GM12872 (cell line): ENCODE measurements around the gene ANKRD34A.

Source experiments
- CTCF ChIP-seq: IDR thresholded peaks from 3 replicates; pipeline ENCODE4 v1.5.1; 2011; ENCODE audit warnings: low read depth, mild to moderate bottlenecking, low read length, moderate library complexity; ENCODE audit not compliant: insufficient read depth

Gene ANKRD34A

GRCh38 chr1:145918992-145919939, 45.1 kb downstream of the ANKRD34A start:
- TF ChIP-seq CTCF: no peak

DNA sequence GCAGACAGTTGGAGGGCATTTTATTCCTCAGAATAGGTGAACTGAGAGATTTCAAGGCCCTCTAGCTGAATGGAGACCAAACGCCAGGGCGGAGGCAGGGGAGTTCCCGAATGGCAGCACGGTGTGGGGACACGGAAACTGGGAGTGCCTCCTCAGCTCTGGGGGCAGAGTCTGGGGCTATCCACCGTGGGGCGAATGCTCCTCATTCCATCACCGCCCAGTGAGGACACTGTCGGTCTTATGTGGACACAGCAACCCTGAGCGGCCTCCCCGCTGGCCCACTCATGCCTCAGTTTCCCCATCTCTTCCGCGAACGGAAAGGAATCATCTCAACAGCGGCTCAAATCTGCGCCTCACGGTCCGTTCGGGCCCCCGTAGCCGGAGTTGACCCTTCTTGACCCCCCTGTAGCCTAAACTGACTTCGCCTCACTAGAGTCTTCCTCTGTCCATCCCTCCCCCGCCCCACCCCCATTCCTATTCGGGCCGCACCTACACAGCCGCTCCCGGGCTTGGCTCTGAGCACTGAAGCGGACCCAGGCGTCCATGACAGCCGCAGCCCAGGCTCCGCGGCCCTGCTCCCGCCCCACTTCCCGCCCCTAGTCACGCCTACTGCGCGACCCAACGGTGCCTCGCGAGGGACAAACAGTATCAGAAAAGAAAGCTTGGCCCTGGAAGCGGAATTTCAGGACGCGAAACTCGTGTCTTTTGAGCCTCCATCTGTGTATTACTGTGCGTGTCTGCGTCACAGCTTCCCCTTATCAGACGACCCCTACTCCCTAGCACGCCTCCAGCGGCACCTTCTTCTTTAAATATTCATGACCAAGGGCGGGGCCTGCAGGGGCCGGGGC, 46.0 kb downstream of the ANKRD34A start, which contains the start of gene PEX11B:
Gene PEX11B, minus strand, starts transcription at position 574 of the 848 bp plus-strand sequence. Its CDS starts 29 bp downstream, at position 545.
- TF ChIP-seq CTCF: no peak

GRCh38 chr1:145917595-145917994, 46.8 kb downstream of the ANKRD34A start:
- TF ChIP-seq CTCF: no peak

- TF ChIP-seq CTCF: no peak
Measured at GRCh38 chr1:145916745-145917144, 47.6 kb downstream of the ANKRD34A start.

- no peak for TF ChIP-seq CTCF
Measured at GRCh38 chr1:145912128-145912641, 52.2 kb downstream of the ANKRD34A start.
